Activated T-cell treated with anti-CD3 and anti-CD28 coated beads for 4 hours (primary cell): ENCODE data around the gene MLYCD.
A peak's percentile ranks its signal among the peaks of the same experiment; 100 is the strongest.
"Not testable (repeated sequence)": the region's sequence is repeated elsewhere in the genome, so short reads cannot be mapped to it uniquely, and the experiment has no call there.

Source experiments
- DNase-seq: peaks from one replicate; pipeline ENCODE4 v3.0.0-alpha.2; 2020

The MLYCD gene

DNA sequence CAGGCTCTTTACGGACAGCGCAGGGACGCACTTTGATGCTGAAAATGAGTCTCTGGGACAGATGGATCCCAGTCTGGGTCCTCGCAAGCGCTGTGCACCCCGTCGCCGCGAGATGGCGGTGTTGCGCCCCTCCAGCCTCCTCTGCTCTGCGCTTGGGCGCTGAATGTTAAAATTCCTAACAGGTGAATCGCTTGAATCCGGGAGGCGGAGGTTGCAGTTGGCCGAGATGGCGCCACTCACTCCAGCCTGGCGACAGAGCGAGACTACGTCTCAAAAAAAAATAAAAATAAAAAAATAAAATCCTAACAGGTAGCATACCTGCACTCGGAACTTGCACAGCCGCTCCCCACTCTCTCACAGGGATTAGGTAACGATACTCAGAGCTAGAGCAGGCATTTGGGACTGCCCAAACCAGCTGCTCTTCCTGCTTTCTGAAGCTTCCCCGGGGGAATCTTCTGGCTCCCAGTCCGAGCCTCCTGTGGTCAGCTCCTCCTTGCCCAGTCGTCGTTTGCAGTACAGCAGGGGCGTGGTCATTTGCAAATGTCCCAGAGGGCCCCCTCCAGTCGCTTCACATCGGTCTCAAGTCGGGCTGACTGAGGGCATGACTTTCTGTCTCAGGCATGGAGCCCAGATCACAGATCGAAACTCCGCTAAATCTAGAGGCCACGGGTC is 27.9 kb downstream of the MLYCD start:
- DNase-seq = peak; percentile 46

DNA sequence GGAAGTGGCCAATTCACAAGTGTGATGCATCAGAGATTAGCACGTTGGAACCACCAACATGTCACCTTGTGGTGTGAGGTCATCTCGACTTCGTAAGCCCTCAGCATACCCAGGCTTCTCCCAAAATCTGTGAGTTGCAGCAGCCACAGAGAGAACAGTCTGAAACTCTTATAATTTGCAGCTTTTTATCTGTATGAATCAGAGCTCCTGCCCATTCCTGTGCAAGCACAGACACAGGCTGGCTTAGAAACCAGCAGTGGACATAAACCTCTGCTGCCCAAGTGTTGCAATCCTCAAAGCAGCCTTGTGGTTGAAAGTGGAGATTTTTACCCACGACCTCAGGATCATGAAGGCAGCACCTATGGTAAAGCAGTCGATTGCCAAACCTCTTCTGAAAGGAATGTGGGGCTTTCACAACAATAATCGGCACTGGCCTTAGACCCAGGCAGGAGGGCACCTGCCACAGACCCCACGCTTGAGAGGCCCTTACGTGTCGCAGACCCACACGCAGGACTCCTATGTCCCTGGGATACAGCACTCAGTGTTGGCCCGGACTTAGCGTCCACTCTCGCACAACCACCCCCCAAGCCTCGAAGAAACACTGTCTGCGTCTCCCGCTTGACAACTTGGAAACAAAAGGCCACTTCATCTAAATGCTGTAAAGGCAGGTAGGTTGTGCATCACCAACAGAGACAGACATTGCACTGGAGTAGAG is 29.6 kb downstream of the MLYCD start:
- DNase-seq = no peak

DNA sequence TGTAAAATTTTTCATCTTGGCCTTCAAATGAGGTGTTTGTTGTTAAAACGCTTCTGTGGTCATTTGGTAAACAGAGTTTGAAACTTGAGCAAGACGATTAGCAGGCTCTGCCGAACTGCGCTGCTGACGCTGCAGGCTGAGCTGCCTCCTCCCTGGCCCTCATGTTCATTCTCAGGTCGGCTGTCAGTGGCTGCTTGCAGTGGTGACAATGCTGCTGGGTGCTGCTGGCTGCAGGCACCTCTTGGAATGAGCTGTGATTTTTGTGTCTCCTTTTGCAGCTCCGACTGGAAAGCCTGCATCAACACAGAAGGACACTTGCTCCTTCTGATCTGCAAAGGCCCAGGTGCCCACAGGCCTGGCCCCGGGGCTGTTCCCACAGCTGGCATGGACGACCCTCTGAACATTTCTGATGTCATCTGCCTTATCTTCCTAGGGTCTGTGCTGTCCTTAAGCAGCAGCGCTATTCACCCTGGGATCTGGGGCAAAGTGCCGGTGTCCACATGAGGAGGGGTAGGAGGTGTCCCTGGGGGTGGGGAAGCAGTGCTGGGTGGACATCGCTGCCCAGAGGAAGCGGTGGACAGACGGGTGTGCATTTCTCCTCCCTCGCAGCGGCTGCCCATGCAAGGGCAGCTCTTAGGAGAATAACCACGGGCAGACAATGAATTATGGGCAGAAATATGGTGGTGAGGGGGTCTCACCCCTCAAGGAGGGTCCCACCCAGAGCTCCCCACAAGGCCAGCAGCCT is 31.1 kb downstream of the MLYCD start:
- no peak for DNase-seq

DNA sequence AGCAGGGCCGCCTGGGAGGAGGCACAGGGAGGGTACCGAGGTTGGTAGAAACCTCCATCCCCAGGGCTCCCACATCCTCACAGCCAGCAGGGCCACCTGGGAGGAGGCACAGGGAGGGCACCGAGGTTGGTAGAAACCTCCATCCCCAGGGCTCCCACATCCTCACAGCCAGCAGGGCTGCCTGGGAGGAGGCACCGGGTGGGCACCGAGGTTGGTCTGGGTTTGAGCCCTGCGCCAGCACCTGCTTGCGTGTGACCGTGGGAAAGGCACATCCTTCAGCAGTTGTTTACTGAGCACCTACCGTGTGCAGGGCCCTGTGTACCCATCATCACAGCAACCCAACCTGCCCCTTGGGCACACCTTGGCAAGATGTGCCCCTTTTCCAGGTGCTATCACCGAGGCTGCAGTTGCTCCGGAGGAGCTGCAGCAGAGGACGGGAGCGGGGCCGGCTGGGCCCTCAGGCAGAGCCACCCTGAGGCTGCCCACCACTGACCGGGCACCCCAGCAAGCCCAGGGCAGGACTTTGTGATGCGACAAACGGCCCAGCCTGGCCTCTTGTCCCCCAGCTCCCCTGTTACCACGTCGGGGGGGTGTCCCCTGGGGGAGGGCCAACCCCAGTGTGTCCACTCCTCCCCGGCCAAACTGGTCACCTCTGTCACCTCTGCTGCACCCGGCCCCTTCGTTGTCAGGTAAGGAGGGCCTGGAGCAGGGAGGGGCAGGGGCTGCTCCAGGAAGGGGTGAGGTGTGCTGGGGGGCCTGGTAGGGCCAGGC is 32.0 kb downstream of the MLYCD start:
- DNase-seq = no peak

DNA sequence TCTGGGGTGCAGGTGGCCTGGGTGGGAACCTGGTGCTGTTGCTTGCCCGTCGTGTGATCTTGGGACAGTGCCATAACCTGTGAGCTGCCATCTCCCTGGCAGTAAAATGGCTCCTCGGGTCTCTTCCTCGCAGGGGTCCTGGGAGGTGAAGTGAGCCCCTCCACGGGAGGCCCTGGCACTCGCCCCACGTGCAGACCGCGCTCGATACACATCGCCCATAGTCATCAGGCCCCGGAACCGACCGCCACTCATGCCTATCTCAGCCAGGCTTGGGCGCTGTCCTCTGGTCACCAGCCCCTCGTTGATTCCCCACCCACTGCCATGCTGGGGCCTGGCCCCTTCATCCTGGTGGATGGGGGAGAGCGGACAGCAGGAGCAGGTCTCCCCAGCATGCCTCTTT is 32.6 kb downstream of the MLYCD start:
- DNase-seq = no peak

DNA sequence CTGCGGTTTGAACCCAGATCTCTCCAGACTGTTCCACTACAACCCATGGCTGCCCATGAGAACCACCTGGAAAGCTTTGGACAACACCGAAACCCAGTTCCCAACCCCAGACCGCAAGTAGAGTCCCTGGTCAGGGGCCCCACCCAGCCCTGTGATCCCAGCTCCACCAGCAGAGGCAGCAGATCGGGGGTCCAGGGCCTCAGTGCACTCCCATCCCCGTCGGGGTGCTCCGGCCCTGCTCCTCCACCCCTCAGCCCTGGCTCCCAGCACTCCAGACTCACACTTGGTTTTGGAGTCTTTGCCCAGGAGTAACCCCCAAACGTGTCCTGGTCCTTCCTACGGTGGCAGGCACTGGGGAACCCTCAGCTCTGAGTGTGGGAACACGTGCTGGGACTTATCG is 33.4 kb downstream of the MLYCD start:
- DNase-seq = no peak

DNA sequence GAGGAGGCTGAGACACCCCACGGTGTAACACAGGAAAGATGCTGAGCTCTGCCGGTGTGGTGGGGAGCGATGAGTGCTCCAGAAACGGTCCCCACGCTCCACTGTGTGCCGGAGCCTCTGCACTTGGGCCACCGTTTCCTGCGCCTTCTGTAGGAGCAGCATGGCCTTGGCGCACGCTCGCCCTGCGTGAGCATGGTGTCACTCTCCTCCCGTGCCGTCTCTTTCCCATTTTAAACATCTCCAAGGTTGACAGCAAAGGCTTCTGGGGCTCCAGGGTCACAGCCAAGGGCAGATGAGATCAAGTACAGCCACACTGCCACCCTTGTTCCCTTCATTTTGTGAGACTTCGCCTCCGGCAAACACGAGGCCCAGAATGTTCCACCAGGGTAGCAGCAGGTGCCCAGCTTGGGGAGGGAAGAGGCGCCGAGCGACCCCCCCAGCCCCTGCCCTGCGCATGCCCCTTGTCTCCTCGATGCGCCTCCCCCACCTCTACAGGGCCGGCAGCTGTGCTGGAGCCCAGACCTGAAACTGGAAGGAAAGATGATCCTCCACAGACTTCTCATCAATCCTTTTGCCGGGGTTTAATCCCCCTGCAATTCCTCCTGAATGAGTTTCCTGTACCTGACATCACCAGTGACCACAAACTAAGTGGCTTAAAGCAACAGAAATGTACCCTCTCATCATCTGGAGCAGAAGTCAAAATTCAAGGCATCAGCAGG is 34.2 kb downstream of the MLYCD start:
- DNase-seq = no peak

DNA sequence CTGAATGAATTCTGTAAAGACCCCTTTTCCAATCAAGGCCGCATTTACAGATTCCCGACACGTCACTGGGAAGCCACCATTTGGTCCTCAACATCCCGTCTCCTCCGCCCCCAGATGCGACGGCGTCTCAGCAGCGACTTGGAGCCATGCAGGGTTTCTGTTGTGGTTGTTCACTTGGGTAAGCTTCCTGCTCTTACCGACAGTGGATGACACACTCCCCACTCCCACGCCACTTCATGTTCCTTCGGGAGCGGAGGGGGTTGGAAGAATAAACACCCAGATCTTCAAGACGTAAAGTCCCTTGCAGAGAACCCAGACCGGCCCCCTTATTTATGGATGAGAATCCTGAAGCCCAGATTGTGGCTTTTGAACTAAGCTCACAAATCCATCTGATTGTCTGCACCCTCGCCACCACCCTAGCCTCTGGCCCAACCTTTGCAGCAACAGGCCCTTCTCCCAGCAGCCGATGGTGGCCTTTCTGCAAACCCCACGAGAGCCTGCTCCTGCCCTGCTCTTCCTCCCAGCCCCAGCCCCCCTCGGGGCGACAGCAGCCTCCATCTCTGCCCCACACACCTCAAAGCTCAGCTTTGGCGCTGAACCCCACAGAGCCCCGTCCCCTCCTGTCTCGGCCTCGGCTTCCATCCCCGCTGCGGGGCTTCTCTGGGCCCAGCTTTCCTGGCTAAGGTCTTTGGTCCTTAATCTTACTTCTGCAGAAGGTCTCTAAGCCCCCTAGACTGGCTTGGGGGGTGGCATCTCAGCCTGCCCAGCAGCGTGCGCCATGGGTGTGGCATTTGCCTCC is 35.2 kb downstream of the MLYCD start:
- DNase-seq = no peak

DNA sequence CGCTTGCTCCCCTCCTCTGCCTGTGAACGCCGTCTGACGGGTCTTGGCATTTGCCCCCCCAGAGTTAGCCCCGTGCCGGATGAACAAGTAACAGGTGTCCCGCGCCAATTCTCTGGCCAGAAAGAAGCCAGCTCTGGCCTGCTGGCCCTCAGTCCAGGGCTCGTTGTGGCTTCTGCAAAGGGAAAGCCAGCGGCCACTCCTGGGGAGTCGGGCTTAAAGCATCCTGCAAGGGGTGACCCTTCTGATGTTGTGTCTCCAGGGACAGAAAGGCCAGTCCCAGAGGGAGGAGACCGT is 35.7 kb downstream of the MLYCD start:
- DNase-seq = no peak

DNA sequence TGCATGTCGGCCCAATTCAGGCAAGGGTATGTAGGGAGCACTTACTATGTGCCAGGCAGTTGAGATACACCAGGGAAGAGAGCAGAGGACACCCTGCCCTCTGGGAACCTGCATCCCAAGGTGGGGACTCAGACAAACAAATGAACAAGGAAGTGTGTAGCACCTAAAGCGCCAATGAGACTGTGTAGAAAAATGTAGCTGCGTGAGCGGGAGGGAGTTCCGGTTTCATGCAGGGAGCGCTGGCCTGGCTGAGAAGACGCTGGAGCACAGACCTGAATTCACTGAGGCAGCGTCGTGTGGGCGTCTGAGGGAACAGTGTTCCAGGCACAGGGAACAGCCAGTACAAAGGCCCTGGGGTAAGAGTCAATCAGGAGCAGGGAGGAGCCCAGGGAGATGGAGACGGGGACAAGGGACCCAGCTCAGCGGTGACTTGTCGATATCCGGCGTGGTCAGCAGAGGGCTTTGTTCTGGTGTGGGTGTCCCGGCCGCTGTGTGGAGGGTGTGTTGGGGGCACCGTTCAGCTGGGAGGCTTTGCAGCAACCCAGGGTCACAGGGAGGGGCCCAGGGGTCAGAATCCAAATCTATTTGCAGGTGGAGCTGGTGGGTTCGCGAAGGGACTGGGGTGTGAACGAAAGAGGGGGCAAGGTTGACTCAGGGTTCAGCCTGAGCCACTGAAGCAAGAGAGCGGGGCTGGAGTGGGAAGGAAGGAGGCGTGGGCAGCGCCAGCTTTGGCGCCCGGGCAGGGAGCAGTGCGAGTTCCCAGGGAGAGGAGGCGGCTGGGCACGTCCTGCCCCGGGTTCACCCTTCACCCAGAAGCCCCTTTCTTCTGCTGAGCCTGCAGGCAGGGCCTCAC is 36.3 kb downstream of the MLYCD start:
- DNase-seq = no peak

DNA sequence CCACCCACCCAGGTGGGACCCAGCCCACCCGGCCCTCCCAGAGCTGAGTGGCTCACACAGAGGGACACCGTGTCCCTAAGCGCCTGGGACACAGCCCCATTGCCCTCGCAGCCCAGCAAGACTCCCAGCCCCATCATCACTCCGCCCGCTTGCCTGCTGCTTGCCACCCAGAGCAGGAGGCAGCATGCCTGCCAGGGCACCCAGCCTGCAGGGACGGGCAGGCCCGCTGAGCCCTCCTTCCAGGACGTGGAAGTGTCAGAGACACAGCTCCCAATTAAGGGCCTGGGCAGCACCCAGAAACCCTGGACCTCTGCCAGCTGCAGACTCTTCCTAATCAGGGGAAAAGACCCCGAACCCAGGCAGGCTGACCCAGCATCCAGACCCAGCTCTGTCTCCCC is 36.9 kb downstream of the MLYCD start:
- no peak for DNase-seq

DNA sequence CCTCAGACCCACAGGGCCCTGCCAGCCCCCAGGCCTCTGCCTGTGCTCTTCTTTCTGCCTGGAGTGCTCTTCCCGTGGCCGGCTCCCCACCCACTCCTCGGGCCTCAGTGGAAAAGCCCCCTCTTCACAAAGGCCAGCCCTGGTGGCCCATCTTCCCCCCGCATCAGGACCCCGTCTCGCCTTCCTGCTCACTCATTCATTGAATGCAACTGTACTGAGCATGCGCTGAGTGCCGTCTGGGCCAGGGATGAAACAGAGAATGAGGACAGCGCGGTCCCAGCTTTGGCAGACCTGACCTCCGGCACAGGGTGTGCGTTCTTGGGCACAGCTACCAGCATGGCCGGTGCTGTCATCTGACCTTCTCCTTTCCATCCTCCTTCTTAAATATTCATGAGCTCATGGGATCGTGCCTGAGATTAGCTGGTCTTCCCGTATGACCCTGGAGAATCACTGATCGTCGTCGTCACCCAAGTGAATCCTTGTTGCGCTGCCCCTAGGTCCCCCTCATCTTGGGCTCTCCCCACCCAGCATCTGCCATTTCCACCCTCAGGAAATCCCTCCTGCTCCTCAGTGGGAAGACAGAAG is 37.8 kb downstream of the MLYCD start:
- DNase-seq = no peak

DNA sequence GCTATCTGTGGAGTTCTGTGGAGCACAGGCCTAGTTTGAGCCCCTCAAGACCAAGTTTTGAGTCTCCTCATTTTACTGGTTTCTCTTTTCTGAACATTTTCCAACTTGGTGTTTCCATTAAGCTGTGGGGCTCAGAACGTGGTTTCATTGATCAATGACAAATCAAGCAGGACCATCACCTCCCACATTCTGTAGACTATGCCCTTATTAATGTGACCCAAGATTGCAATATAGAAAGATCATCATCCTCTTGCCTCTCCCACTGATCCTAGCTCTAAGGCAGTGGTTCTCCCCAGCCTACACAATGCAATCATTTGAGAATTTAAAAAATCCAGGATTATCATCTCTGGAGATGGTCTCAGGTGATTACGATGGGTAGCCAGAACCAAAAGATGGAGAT is 38.4 kb downstream of the MLYCD start:
- no peak for DNase-seq

DNA sequence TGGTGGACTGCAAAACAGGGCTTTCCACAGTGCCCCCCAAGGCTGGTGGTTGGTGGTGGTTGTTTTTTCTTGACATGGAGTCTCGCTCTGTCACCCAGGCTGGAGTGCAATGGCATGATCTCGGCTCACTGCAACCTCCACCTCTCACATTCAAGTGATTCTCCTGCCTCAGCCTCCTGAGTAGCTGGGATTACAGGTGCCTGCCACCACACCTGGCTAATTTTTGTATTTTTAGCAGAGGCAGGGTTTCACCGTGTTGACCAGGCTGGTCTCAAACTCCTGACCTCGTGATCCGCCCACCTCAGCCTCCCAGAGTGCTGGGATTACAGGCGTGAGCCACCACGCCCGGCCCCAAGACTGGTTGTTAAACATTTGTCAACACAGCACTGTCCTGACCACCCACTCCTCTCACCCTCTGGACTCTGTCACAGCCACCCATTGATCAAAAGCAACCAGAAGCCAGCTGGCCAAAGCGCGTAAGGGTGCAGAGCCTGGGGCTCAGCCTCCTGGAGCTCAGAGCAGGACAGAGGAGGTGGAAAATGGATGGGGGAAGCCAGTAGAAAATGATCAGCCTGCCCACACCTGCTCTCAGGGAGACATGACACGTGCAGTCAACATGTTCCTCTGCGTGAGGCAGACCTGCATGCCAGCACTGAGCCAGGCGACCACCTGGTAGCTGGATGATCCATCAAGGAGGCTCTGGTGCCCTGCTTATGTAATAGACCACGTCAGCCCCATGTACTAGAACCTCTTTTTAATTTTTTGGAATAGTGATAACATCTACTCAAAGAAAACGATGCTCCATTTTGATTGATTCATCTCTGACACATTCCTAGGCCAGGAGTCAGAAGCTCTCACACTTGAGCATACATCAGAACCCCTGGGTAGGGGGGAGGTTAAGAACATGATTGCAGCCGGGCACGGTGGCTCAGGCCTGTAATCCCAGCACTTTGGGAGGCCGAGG is 39.3 kb downstream of the MLYCD start:
- DNase-seq = no peak

DNA sequence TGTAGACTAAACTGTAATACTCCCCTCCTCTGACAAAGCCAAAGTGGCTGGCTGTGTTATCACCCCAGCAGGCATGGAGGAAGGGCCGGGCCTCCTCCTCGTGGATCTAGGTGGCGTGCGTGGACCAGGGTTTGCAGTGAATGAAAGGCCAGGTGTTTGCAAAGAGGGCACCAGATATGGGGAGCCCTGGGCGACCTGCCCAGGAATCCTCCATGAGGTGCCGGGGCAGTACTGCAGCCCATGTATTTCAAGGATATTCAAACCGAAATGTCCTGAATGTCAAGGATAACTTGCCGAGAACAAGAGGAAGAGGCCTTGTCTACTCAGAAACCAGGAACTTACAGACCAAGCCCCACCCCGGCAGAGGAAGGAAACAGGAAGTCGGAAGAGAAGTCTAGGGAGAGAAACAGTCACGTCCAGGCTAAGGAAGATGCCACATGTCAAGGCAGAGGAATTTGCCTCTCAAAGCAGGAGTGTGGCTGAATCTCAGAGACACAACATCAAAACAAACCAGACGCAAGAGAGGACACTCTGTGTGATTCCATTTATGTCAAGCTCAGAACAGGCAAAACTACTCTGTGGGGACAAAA is 40.4 kb downstream of the MLYCD start:
- DNase-seq = no peak

DNA sequence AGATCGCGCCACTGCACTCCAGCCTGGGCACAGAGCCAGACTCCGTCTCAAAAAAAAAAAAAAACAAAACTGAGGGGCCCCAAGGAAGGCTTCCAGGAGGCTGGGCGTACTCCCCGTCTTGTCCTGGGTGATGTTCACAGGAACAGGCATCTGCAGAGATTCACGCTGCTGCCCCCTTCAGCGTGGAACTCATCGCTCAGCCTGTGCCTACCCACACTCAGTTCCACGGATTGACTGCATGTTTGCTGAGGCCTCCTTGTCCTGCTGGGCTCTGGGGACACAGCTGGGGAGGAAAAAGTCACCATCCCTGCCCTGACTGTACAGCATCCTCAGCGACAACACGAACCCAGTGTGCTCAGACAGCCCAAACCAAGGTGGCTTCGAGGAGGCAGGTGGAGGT is 41.2 kb downstream of the MLYCD start:
- no peak for DNase-seq

DNA sequence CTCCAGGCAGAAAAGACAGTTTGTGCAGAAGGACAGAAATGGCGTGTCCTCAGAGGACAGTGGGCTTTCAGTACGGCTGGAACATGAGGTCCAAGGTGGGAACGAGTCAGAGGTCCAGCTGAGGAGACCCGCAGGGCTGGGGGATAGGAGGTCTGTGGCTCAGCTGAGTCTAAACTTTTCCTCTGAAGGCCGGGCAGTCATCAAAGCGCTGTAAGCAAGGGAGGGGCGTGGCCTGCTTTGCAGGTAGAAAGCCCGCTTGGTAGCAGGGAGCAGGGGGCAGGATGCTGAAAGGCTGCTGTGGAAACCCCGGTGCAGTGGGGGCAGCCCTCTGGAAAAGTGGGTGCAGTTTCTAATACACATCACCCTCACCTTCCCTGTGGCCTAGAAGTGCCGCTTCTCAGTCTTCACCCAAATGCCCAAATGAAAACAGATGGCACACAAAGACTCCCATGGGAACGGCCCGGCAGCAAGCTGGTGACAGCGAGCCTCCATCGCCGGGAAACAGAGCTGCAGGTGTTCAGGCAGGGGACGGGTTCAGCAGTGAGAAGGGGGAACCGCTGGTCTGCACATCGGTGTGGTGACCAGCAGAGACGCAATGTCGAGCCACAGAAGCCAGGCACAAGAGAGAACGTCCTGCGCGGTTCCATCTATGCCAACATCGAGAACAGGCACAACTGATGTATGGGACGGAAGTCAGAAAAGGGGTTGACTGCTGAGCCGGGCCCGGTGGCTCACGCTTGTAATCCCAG is 41.9 kb downstream of the MLYCD start:
- no peak for DNase-seq

DNA sequence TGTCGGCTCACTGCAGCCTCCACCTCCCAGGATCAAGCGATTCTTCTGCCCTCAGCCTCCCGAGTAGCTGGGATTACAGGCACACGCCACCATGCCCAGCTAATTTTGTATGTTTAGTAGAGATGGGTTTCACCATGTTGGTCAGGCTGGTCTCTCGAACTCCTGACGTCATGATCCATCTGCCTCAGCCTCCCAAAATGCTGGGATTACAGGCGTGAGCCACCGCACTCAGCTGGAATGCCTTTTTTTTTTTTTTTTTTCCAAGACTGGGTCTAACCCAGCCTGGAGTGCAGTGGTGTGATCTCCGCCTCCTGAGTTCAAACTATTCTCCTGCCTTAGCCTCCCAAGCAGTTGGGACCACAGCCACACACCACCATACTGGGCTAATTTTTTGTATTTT is 42.6 kb downstream of the MLYCD start:
- DNase-seq = not testable (repeated sequence)
